DMS 273 (cell line): ENCODE data around the gene HMCN1.
"Not testable (repeated sequence)": the region's sequence is repeated elsewhere in the genome, so short reads cannot be mapped to it uniquely, and the experiment has no call there.

Experiments
- DNase-seq: peaks from one replicate; lab custom pipeline; 2025; ENCODE audit not compliant: unreplicated experiment; lab: John Stamatoyannopoulos, UW

The HMCN1 gene

DNA sequence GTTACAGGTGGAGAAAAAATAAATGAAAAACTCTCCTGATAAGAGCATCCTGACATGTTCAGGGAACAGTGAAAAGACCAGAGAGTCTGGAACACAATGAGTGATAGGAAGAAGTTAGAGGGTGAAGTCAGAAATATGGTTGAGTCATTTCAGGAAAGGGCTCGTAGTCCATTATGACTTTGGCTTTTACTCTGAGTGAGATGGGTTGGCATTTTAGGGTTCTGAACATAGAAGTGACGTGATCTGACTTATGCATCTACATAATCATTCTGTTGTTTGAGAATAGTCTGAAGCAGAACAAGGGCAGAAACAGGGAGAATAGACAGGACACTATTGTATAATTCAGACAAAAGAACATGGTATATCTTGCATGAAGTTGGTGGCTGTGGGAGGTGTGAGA, 5.8 kb downstream of the HMCN1 start:
- DNase-seq: no peak

DNA sequence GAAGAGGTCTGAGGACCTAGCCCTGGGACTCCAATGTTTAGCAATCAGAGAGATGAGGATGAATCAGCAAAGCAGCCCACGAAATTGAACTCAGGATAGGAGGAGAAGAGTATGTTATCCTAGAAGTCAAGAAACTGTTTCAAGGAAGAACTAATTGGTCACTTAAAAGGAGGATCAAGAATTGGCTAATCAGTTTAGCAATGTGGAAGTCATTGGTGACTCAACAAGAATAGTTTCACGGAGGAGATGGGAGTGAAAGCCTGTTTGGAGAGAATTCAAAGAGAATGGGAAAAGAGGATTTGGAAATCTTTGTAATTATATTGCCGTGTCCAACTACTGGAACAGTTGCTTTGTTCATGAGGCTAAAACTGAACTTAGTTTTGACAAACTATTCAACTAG, 7.4 kb downstream of the HMCN1 start:
- DNase-seq: no peak

DNA sequence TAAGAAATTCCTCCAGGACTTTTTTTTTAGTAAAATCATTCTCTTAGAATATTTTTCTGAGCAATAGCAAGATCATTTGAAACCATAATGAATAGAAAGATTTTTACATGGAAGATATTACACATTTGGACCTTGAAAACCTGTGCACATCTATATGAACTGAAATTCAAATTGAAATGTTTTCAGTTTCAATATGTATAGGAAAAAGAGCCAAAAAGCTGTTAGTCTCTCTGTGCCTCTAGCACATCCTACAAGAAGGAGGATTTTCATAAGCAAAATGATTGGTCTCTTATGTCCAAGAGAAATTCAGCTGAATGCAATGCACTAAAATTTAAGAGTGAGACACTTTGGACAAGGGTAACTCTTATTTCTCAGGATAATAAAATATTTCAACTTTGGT, 8.2 kb downstream of the HMCN1 start:
- no peak for DNase-seq

DNA sequence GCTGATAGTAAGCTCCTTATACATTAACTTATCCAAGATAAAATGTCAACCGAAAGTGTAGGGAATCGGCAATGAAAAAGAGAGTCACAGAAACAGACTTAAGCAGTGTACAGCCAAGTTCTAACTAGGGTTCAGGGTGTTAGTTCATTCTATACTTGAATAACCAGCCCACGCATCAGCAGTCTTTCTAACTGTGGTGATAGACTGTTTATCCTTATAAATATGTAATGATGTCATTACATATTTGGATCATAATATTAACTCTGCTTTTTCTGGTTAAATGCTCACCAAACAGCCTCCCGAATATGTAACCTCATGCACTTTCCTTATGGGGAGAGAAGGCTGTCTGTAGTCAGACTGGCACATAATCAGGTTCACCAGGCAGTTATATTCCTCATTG, 11.0 kb downstream of the HMCN1 start:
- no peak for DNase-seq

DNA sequence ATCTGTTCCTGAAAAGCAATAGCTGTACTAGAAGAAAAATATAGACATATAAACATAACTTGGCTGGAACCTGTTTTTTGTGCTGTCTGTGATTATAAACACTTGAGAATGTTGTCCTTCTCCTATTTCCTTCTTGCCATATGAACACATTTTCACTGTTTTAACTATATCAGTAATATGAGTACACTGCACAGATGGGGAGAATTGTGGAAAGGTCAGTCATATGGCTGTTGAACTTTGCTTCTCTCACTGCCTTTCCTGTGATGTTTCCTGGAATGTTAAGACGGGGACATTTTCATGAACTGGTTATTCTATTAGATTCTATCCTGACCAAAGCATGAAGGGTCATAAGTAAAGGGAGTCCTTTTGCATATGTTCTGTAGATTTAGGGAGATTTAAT, 24.9 kb downstream of the HMCN1 start:
- peak; percentile 83 for DNase-seq

DNA sequence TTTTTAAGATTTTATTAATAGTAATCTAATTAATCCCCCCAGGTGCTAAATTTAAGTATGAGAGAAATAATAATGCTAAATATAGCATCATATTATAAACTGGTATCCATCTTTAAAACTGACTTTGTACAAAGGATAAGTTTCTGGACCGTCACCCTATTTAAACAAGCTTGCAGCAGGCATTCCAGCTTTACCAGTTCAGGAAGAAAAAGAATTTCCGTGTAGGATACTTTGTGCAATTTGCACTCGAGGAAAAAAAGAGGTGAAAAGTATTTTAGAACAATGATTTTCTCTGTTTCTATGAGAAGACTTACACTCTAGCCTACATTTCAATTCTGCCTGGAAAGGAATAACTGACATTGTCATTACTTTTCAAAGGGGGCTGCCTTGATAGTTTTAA, 27.6 kb downstream of the HMCN1 start:
- no peak for DNase-seq

DNA sequence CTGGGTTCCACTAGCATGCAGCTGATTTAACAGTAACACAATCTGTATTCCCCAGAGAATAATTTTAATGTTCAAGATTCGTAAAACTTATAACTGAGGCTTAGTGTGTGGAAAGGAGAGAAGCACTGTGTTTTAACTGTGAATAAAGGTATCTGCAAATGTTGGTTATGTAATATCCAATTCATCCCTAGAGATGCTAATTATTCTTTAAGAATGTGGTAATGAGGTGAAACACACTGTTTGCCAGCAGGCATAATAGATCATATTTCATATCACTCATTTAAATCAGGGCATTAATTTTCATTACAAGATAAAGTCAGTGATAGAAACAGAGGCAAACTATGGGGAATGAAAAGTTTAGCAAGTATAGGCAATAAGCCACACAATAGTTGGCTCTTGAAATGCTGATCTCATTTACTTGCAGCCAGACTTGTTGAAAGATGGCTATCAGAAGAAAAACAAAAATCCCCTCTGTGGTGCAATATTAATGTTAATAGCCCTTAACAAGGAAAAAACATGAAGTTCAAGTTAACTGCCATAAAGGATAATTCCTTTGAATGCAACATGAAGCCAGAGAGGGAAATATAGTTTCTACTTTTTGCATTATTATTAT, 33.4 kb downstream of the HMCN1 start:
- peak; percentile 26 for DNase-seq

DNA sequence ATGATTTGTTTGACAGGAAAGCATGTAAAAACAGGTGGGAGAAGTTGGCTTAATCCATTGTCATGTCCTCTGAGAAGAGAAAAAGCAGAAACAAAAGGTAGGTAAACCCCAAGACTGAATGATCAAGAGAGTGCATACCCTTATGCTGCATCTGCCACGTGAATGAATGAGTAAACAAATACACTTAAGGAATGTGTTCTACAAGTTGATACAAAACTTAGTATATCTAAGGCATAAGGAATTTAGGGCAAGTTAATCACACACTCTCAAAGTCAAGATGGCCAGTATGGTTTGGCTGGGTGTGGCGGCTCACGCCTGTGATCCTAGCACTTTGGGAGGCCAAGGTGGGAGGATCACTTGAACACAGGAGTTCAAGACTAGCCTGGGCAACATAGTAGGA, 34.2 kb downstream of the HMCN1 start:
- DNase-seq: no peak

DNA sequence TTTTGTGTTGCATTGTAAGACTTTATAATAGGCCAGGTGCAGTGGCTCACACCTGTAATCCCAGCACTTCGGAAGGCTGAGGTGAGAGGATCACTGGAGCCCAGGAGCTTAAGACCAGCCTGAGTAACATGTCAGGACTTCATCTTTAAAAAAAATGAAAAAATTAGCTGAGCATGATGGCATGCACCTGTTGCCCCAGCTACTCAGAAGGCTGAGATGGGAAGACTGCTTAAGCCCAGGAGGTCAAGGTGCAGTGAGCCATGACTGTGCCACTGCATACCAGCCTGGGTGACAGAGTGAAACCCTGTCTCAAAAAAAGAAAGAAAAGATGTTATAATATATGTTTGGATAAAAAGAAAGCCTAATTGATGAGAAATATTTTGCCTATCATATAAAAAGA, 34.9 kb downstream of the HMCN1 start:
- no peak for DNase-seq

DNA sequence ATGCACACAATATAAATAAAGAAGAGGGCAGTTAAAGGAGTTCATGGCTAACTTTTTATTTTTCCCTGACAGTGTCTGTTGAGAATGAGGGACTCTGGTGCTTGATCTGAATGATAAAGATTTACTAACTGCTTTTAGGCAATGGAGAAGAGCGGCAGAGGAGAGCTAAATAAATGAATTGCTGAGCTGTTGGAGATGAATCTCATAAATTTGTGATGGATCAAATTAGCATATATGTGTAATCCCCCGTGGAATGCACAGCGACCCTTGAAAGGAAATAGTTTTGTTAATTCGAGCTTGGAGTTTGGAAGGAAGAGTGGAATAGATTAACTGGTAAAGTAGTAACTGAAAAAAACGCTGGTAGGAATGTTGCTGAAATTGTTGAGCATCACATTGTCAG, 40.2 kb downstream of the HMCN1 start:
- DNase-seq: no peak

DNA sequence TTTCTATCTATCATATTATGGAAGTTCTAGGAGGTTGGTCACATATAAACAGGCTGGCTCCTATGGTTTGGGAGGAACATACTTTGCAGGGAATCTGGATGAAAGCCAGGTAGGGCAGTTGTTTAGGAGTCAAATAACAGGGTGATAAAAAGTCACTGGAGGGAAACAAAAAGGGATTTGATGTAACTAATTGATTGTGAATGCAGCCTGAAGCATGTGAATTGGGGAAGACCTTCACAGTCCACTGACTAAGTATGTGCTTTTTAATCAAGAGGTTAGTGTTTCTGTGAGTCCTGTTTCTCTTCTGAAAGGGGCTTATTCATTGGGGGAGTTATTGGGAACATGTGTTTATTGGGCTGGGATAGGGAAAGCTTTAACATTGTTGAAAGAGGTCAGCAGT, 41.3 kb downstream of the HMCN1 start:
- DNase-seq: peak; percentile 93

DNA sequence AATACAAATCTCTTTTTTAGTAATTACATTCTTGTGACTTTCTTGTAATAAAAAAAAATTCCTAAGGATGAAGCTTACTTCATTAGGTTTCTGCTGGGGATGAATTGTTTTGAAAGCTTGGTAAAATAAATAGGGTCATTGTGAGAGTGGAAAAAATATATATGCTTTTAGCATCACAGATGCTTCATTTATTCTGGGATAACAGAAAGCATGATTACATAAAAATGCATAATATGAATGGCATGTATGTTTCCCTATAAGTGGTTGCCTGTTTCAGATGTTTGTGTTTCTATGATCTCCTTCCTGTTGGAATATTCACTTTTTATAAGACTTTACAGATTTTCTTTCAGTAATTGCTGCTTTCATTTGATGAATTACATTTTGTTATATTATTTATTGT, 42.3 kb downstream of the HMCN1 start:
- DNase-seq: no peak

DNA sequence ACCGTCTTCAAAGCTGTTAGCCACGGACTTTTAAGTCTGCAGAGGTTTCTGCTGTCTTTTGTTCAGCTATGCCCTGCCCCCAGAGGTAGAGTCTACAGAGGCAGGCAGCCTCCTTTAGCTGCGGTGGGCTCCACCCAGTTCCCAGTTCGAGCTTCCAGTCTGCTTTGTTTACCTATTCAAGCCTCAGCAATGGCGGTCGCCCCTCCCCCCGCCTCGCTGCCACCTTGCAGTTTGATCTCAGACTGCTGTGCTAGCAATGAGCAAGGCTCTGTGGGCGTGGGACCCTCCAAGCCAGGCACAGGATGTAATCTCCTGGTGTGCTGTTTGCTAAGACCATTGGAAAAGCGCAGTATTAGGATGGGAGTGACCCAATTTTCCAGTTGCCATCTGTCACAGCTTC, 49.7 kb downstream of the HMCN1 start:
- DNase-seq: not testable (repeated sequence)

DNA sequence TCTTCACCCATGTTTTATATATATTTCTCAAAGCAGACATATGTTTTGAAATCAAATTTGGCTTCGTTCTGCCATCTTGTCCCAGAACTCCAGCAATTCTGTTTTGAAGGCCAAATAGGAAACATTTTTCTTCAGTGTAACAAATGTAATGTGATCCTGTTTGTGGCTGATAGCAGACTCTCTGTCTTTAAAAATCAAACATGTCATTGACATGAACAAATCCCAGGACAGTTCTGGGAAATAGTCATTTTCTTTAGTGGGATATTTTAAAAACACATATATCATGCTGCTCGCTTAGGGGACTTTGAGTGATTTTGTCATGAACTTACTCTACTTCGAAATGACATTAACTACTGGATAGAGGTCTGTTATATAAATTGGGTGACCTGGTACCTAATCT, 51.4 kb downstream of the HMCN1 start:
- no peak for DNase-seq

DNA sequence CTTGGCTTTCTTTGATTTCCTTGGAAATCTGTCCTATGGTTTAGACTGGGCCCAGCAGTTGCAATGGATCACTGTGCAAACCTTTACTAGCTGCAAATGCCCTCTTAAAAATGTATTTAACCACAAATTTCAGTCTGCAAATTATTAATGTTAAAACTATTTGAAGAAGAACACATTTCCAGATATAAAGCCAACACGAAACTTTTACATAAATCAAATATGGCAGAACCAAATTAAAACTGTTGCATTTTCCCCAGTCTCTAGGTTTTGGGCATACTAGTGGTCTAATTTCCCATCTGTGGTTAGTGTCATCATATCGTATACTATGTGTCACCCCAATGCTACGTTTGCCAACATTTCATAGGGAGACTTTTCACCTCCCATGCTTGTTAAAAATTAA, 52.3 kb downstream of the HMCN1 start:
- DNase-seq: no peak

DNA sequence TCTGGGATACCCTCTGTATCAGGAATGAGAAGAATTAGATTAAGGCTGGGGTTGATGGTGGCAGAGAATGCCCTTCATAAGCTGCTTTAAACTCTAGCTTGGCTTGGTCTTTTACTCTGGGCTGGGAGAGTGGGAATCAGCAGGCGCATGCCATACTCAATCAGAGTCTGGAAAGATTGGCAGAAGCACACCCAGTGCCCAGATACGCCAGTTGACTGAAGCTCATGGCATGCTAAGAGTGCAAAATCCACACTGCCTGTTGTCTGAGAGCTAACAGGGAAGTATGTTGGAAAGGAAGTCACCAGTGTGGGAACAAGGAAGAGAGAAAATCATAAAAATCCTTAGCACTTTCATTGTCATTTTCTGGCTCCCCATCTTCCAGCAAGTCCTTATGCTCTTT, 53.0 kb downstream of the HMCN1 start:
- DNase-seq: no peak

DNA sequence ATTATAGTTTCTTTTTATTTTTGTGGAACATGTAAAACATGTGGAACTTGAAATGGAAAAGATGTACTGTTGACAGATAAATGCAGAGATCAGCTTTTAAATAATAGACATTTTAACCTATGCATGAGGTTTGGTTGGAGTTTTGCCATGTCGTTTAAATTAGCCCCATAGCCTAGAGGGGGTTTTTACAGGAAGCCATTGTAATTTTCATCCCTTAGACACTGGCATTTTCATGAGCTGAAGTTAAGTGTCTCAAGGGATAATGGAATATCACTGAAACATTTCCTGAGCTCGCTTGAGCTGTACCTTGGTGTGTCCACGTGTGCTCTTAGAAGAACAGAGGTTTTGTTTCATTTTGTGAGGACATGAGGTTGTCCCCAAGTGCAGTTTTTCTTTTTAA, 54.2 kb downstream of the HMCN1 start:
- DNase-seq: peak; percentile 20

DNA sequence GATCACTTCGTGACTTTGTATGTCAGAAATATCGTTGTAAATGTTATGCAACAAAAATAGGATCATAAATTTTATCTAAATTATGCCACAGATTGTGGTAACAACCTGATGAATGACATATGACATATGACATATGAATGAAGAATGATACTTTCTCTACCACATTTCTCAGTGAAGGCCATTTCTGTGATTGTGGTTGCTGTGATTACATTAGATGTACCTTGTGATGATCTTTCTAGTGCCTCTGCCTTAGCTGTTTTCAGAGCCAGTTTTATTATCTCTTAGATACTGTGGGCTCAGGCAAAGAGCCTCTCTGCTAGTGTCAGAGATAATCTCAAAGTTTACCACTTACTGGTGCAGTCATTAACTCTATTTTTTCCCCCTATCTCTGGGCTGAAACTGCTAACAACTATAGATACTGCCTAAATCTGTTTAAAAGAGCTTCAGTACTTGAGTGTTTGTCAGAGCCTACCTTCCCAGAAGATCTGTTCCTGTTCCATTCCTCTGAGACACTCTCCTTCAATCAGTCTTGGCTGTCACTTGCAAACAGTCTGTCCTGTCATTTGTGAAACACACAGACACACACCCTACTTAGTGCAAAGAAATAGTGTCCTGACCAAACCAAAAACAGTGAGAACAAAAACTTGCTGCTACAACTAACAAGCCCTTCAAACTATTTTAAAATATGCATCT, 55.5 kb downstream of the HMCN1 start:
- no peak for DNase-seq

DNA sequence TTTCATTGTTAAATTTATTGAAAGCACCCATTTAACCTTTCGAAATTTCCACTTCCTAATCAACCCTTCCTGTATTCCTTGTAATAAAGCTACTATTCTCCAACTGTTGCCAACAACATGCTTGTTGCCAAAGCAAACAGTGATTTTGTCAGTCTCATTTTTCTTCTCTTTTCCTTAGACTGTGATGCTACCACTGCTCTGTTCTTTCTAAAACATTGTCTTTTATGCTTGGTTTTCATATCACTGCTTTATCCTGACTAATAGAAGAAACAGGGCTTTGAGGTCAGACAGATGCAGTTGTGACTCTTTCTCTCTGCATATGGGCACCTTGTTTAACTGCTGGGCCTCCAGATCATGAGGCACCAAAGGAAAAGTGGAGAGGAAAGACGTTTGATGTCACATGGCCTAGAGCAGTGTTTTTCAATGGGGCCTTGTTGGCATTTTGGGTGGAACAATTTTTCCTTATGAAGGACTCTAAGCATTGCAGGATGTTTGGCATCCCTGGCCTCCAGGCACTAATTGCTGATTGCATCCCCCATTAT, 56.1 kb downstream of the HMCN1 start:
- no peak for DNase-seq

DNA sequence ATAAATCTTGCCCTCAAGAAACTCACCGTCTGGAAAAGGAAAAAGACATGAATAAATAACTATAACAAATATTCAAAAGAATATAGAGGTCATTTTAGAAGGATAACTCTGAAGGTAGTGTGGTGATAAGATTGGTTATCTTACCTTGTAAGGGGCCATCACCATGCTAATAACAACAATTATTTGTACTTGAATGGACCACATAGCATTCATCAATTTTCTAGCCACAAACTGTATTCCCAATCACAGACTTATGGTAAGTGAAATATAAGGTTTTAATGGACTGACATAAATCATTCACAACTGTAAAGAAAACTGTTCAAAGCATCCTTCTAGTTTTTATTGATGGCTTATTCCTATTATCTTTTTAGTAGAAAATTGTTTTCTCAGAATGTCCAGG, 57.8 kb downstream of the HMCN1 start:
- DNase-seq: no peak

DNA sequence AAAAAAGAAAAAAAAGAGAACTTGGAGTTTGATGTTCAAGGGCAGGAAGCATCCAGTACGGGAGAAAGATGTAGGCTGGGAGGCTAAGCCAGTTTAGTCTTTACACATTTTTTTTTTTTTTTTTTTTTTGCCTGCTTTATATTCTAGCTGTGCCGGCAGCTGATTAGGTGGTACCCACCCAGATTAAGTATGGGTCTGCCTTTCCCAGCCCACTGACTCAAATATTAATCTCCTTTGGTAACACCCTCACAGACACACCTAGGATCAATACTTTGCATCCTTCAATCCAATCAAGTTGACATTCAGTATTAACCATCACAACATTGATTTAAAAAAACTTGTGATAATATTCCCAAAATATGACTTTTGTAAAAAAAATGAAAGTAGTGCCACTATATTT, 60.3 kb downstream of the HMCN1 start:
- DNase-seq: not testable (repeated sequence)

DNA sequence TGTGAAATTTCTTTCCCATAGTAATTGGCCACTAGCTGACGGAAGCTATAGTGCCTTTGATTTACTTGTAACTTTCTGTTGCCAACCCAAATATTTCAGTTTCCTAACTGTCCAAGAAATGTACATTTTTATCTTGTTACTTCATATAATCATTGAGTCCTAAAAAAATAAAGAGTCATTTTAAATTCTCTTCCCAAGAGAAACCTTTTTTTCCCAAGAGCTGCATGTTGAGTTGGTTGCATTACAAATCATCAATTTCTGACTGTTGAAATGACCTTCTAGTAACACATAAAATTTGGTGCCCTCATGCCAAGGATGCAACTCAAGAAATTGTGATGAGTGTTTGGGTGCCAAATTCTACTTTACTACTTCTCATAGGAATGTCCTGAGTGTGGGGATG, 61.0 kb downstream of the HMCN1 start:
- DNase-seq: no peak

DNA sequence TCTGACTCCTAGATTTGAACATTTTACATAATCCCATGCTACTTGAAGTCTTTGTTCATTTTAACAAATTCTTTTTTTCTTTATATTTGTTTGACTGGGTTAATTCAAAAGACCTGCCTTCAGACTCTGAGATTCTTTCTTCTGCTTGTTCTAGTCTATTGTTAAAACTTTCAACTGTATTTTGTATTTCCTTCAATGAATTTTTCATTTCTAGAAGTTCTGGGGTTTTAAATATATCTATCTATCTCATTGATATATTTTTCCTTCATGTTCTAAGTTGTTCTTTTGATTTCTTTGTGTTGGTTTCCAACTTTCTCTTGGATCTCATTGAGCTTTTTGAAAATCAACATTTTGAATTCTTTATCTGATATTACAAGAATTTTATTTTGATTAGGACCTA, 64.3 kb downstream of the HMCN1 start:
- no peak for DNase-seq
